ENCODE measurements around the gene ARR3.

DNA sequence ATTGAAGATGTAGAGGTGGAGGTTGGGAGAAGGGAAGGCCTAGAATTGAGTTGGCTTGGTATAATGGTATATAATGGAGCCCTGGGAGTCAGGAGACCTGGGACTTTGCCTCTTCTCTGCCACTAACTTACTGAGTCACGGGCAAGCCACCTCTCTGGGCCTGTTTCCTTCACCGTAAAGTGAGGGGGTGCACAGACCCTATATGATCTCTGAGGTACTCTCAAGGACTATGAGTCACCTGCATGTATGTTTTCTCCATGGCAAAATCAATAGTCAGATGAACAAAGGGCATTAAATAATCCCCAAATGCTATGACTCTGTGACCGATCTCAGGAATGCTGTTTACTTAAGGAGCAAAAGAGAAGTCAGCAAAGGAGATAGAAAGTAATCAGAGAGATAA is 13.2 kb upstream of the ARR3 start:
- TF ChIP-seq, protein P1, sequence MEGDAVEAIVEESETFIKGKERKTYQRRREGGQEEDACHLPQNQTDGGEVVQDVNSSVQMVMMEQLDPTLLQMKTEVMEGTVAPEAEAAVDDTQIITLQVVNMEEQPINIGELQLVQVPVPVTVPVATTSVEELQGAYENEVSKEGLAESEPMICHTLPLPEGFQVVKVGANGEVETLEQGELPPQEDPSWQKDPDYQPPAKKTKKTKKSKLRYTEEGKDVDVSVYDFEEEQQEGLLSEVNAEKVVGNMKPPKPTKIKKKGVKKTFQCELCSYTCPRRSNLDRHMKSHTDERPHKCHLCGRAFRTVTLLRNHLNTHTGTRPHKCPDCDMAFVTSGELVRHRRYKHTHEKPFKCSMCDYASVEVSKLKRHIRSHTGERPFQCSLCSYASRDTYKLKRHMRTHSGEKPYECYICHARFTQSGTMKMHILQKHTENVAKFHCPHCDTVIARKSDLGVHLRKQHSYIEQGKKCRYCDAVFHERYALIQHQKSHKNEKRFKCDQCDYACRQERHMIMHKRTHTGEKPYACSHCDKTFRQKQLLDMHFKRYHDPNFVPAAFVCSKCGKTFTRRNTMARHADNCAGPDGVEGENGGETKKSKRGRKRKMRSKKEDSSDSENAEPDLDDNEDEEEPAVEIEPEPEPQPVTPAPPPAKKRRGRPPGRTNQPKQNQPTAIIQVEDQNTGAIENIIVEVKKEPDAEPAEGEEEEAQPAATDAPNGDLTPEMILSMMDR (IDR thresholded peaks at IDR 0.05) = no peak
- TF ChIP-seq EP300 (IDR thresholded peaks at IDR 0.05) (no peak), POLR2A (IDR thresholded peaks at IDR 0.05) (no peak), POLR2AphosphoS5 (IDR thresholded peaks at IDR 0.05) (no peak)
